Choroid plexus epithelial cell (primary cell): ENCODE results near the gene IL5.

Experiments
- DNase-seq: peaks from one replicate; pipeline ENCODE4 v3.0.0-alpha.2; 2010; ENCODE audit warnings: low read depth
- H3K4me3 ChIP-seq: 2 replicates; pipeline ENCODE4 v1.5.1; 2011; ENCODE audit warnings: low read depth, mild to moderate bottlenecking, control low read depth, low read length, moderate library complexity
- CTCF ChIP-seq: conservative IDR thresholded peaks from 2 replicates; pipeline ENCODE4 v1.5.1; 2011; ENCODE audit warnings: low read depth, mild to moderate bottlenecking, control low read depth, inconsistent platforms, low read length, moderate library complexity

The IL5 gene

DNA sequence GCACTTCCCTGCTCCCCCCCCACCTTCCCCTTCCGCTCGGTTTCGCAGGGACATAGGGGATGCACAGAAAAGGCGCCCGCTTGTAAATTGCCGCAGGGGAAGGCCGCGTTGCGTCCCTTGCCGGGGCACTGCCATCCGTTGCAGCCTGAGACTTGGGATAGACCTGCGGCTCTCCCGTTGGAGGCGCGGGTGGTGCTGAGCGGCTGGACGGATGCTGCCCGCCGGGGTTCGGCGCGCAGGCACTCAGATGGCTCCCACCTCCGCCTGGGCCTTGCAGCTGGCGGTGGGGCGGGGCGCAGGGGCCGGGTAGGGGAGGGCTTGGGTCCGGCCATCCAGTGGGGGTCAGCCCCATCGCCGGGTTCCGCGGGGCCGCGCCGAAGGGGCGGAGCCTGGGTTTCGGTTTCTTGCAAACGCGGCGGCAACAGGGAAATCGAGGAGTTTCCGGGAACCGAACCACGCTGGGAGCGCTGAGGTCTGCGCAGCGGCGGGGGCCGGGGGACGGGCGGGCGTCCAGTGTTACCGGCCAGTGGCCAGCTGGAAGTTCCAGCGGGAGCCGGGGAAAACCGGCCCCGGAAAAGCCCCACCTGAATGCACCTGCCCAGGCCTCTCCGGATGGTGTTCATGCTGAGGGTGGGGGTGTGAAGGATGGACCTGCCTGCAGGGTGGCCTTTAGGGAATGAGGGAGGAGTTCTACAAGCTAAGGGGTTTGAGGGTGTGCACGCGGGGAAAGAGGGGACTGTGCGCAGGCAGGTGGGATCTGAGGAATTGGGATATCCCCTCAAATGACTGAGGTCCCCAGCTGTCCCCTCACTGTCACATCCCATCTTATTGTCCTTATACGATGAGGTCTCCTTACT lies 46.5 kb downstream of the IL5 start:
- DNase-seq, result peak; percentile 88
- H3K4me3 ChIP-seq, result peak overlapping the region; percentile 67
- no peak for TF ChIP-seq CTCF

DNA sequence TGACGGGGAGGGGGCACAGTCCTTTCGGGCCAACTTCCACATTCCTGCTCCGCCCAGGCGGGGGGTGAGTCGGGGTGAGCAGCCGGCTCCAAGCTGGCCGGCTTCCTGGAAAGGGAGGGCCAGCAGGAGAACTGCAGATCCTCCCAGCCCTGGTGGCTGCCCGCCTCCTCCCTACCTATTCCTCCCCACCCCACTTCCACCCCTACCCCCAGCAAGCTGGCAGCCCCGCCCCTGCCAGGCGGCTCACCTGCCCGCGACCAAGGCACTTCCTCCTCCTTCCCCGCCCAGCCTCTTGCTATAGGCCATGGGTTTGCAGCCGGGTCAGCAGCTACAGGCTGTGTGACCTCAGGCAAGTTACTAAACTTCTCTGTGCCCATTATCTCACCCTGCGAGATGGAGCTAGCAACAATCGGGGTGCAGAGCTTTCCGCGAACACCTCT lies 47.1 kb downstream of the IL5 start:
- peak; percentile 90 for DNase-seq
- H3K4me3 ChIP-seq, result peak overlapping the region; percentile 67
- no peak for TF ChIP-seq CTCF

DNA sequence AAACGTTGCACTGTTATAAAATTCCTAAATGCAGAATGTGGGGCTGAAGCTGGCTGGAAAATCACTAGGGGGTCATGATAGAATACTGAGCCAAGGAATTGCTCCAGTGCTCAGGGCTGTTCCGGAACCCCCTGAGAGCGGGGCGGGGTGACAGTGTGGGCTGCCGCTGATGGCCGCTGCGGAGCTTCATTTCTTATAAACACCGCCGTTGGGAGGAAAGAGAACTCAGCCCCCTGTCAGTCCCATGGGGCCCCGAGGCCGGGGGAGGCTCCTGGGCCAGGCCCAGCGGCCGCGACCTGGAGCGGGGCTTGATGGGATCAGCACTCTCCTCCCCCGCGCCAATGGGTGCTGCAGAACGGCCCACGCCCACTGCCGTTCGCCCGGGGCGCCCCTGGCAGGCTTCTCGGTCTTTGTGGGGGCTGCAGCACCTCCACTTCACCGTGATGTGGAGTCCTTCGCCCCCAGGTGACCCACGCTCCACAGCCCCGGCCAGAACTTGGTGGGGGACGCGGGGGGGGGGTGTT lies 47.6 kb downstream of the IL5 start:
- H3K4me3 ChIP-seq, result peak overlapping the region; percentile 67
- peak; percentile 30 for TF ChIP-seq CTCF
- DNase-seq, result peak; percentile 95

DNA sequence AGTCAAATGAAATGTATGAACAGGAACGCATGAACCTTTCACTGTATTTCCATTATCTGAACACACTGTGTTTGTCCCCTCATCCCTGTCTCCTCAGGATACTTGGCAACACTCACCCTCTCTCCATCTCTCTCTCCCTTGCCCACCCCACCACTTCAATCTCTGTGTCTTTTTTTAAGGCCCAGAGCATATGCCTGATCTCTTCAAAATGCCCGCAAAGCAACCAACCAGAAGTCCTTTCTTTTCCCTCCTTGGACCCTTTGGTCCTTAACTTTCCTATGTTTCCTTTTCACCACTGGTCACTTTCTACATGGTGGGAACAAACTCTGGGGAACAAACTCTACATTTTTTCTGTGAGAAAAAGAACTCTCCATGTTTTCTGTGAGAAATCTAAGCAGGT lies 49.5 kb downstream of the IL5 start:
- H3K4me3 ChIP-seq, result no peak overlapping the region
- DNase-seq, result no peak
- TF ChIP-seq CTCF, result no peak

DNA sequence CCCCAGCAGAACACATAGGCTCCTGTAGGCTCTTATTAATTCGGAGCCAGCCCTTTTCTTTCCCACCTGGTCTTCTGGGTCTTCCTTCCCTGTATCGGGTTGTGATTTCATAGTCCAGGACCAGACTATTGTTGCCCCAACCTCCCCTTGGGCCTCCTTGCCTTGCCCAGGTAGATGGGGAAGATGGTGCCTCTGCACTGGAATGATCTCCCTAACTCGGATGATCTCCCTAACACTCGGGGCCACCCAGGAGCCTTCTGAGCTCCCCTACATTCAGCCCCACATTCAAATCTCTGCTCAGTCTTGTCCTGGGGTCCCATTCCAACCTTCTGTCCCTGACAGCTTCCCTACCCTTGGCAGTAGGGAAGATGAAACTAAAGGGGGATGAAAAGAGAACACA lies 50.1 kb downstream of the IL5 start:
- DNase-seq, result no peak
- no peak overlapping the region for H3K4me3 ChIP-seq
- TF ChIP-seq CTCF, result no peak

- TF ChIP-seq CTCF, result no peak
- no peak for DNase-seq
- no peak overlapping the region for H3K4me3 ChIP-seq
Observed at GRCh38 chr5:132492386-132493125, 50.8 kb downstream of the IL5 start.
